Natural killer cell treated with Interleukin-12 subunit alpha and Interleukin-12 subunit beta and Interleukin-15 and Interleukin-18, amount 100 ng/mL, for 72 hours (primary cell): ENCODE data around the gene DRAXIN. TPM values are rescaled to one million over a fixed set of nuclear protein-coding genes. Genes with fewer than 3 reads are reported as not detected.

Source experiments
- ATAC-seq, 2 donors: fragments of 150-1000 bp; cut with Tn5 transposase in 1 of 2; sonication (Bioruptor Pico), chemical (Tn5 transposase) in 1 of 2; 2 replicates each; pipeline ENCODE4 v1.10.0; 2021
- DNase-seq: peaks from one replicate; pipeline ENCODE4 v3.0.0; 2022; ENCODE audit warnings: low spot score
- H3K27ac Mint-ChIP-seq, 2 donors: 1 replicate in 1 of 2; 2 replicates in 1 of 2; pipeline ENCODE4 v1.8.0; 2022; ENCODE audit warnings: mixed read lengths in 2 of 2, mild to moderate bottlenecking in 1 of 2, moderate library complexity in 1 of 2
- H3K27me3 Mint-ChIP-seq, 2 donors: 1 replicate in 1 of 2; 2 replicates in 1 of 2; pipeline ENCODE4 v1.8.0; 2022; ENCODE audit warnings: mixed read lengths in 2 of 2
- H3K36me3 Mint-ChIP-seq: one replicate; pipeline ENCODE4 v1.8.0; 2022; ENCODE audit warnings: mixed read lengths
- H3K4me1 Mint-ChIP-seq, 2 donors: 1 replicate in 1 of 2; 2 replicates in 1 of 2; pipeline ENCODE4 v1.8.0; 2022; ENCODE audit warnings: low read depth in 2 of 2, mixed read lengths in 2 of 2, mild to moderate bottlenecking in 1 of 2
- H3K4me3 Mint-ChIP-seq: one replicate; pipeline ENCODE4 v1.8.0; 2022; ENCODE audit warnings: mixed read lengths
- H3K9me3 Mint-ChIP-seq: 2 replicates; pipeline ENCODE4 v1.8.0; 2022; ENCODE audit warnings: mixed read lengths
- total RNA-seq, 2 donors: library from RNA; stranded (reverse); gene quantifications; one replicate each; pipeline ENCODE4 v1.2.3, GENCODE V29; 2022

Gene DRAXIN
- total RNA-seq, 2 donors from 2014 or later: 29.3 to 41.5 TPM

GRCh38 chr1:11651017-11651416 is 40.5 kb upstream of the DRAXIN start:
- Mint-ChIP-seq H3K27ac (peak overlapping the region; percentile 71 to 89), H3K9me3 (no peaks in the 10 kb centered on the region), H3K36me3 (no peaks in the 10 kb centered on the region), H3K27me3 (no peaks in the 10 kb centered on the region), H3K4me3 (peak overlapping the region; percentile 80), H3K4me1 (peaks cover 27 to 31% of the 10 kb centered on the region in 2 donors)
- ATAC-seq (no peak), DNase-seq (no peak)

- no peaks in the 10 kb centered on the region for H3K9me3 Mint-ChIP-seq
- no peak for ATAC-seq
Observed at GRCh38 chr1:11652203-11652780, 39.2 kb upstream of the DRAXIN start.

GRCh38 chr1:11653101-11653860 is 38.2 kb upstream of the DRAXIN start:
- no peak for ATAC-seq
- Mint-ChIP-seq H3K36me3 (no peaks in the 10 kb centered on the region), H3K27ac (no peak overlapping the region), H3K4me1 (peaks cover 27% of the 10 kb centered on the region in 2 donors), H3K9me3 (no peaks in the 10 kb centered on the region), H3K27me3 (no peaks in the 10 kb centered on the region), H3K4me3 (peak overlapping the region; percentile 42)
- DNase-seq: no peak

More at GRCh38 chr1:11652203-11652780, 39.2 kb upstream of the DRAXIN start:
- Mint-ChIP-seq H3K4me3 (no peak overlapping the region), H3K4me1 (peaks cover 27% of the 10 kb centered on the region in 2 donors), H3K27ac (peak overlapping the region in 1 of 2 donors; percentile 73), H3K36me3 (no peaks in the 10 kb centered on the region), H3K27me3 (no peaks in the 10 kb centered on the region)
- DNase-seq: no peak

DNA sequence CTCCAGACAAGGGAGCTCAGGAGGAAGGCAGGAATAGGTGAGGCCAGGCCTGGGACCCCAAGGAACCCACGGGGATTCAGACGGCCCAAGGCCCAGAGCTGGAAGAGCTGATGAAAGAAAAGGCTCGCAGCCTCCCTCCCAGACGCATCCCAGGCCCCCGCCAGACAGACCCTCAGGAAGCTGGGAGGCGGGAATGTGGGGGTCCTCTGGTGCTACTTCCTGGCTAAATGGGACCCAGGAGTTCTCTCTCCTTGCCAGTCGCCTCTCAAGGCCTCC is 37.7 kb upstream of the DRAXIN start:
- H3K27me3 Mint-ChIP-seq: no peaks in the 10 kb centered on the region
- no peak overlapping the region for H3K27ac Mint-ChIP-seq
- peak overlapping the region; percentile 42 for H3K4me3 Mint-ChIP-seq
- ATAC-seq (no peak), DNase-seq (no peak)
- no peaks in the 10 kb centered on the region for H3K36me3 Mint-ChIP-seq
- peaks cover 27% of the 10 kb centered on the region in 2 donors for H3K4me1 Mint-ChIP-seq
- H3K9me3 Mint-ChIP-seq: no peaks in the 10 kb centered on the region

DNA sequence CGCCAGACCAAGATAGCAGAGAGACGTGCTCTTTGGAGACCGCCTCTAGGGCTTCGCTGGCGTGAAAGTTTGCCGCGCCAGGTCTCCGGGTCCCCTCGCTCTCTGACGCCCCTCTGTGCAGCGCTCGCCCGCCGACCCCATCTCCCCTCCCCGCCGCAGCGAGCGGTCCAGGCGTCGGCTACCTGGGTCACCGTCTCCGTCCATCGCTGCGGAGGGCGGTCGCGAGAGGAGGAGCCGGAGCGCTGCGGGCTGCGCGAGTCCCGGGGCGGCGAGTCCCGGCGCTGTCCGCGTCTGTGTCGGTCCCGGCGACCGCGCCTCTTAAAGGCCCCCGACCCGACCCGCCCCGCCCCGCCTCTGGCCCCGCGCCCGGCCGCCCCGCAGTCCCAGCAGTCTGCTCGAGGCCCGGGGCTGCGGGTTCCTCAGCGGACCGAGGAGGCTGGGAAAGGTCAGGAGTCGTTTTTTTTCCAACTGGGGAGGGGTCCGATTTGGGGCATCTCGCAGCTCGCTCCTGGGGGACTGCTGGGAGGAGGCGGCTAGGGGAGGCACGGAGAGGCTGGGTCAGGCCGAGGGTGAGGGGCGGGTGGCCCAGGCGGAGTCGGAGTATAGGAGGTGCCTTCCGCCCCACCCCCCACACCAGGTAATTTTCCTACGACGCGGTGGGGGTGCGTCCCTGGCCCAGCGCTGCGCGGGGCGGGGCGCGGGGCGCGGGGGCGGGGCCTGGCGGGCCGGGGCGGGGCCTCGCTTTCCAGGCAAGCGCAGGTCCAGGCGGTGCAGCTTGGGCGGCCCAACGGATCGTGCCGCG is 37.2 kb upstream of the DRAXIN start, which contains the start of the genes FBXO2 and FBXO44:
Gene FBXO2, minus strand, starts transcription at position 293 of the 802 bp plus-strand sequence. Its CDS starts 89 bp downstream, at position 204.
Gene FBXO44, plus strand, starts transcription at position 741 of the 802 bp plus-strand sequence. CDS start 959 bp downstream, outside the sequence.
- peak; percentile 74 for DNase-seq
- H3K4me1 Mint-ChIP-seq: peaks cover 27% of the 10 kb centered on the region in 2 donors
- ATAC-seq: peak; percentile 82
- no peaks in the 10 kb centered on the region for H3K27me3 Mint-ChIP-seq
- H3K36me3 Mint-ChIP-seq: no peaks in the 10 kb centered on the region
- H3K4me3 Mint-ChIP-seq: peak within 1 kb of the TSS; percentile 71
- H3K27ac Mint-ChIP-seq: no peak within 1 kb of the TSS
- no peaks in the 10 kb centered on the region for H3K9me3 Mint-ChIP-seq

DNA sequence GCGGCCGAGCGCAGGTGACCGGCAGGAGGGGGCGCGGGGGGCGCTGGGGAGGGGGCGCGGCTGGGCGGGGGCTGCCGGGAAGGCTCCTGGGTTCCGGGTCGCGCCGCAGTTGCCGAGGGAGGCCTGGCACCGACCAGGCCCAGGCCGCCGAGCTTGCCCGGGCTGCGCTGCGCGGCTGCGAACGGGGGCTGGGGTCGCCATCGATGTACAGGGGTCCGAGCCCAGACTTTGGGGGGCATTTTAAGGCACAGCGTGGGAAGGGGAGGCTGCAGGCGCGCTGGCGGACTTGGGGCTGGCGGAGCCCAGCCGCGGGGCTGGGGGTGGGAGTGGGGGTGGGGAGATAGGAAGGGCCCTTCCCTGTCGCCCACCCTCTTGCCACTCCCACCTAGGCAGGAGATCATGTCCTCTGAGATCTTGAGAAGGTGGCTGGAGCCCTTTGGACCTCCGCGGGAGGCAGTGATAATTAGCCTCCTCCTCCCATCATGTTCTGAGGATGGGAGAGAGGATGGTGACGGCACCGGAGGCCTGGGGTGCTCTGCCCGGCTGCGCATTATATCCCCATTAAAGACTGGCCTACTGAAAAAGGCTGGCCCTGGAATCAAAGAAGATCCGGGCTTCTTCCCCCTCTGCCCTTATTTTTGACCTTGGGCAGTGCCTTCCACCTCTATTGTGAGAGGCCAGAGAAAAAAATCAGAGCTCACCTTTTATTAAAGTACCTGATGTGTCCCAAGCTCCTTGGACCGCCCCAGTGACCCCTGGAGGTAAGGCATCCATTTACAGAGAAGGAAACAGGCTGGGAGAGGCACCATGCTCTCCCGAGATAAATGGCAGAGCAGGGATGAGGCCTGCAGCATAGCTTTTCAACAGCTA is 36.3 kb upstream of the DRAXIN start:
- Mint-ChIP-seq H3K9me3 (no peaks in the 10 kb centered on the region), H3K27me3 (no peaks in the 10 kb centered on the region), H3K4me3 (peak overlapping the region; percentile 71), H3K27ac (no peak overlapping the region), H3K4me1 (peaks cover 21% of the 10 kb centered on the region in 2 donors), H3K36me3 (no peaks in the 10 kb centered on the region)
- ATAC-seq (peak in 1 of 2 donors; percentile 21), DNase-seq (no peak)

- Mint-ChIP-seq H3K4me1 (peaks cover 0 to 12% of the 10 kb centered on the region in 2 donors), H3K9me3 (no peaks in the 10 kb centered on the region), H3K36me3 (no peaks in the 10 kb centered on the region), H3K27ac (peak overlapping the region in 1 of 2 donors; percentile 11), H3K4me3 (no peak overlapping the region), H3K27me3 (no peaks in the 10 kb centered on the region)
- DNase-seq (no peak), ATAC-seq (no peak)
Observed at GRCh38 chr1:11657654-11658053, 33.9 kb upstream of the DRAXIN start.

DNA sequence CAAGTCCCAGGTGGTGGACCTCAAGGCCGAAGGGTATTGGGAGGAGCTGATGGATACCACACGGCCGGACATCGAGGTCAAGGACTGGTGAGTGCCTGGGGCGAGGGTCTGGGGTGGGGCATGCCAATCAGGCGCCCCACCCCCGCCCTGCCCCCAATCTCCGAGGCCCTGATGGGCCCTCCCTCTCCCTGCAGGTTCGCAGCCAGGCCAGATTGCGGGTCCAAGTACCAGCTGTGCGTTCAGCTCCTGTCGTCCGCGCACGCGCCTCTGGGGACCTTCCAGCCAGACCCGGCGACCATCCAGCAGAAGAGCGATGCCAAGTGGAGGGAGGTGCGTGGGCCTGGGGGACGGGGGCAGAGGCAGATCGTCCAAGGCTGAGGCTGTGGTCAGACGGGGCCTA is 33.0 kb upstream of the DRAXIN start:
- H3K36me3 Mint-ChIP-seq: no peaks in the 10 kb centered on the region
- DNase-seq (no peak), ATAC-seq (no peak)
- H3K27ac Mint-ChIP-seq: no peak overlapping the region
- peaks cover 4 to 17% of the 10 kb centered on the region in 2 donors for H3K4me1 Mint-ChIP-seq
- H3K9me3 Mint-ChIP-seq: no peaks in the 10 kb centered on the region
- H3K4me3 Mint-ChIP-seq: no peak overlapping the region
- H3K27me3 Mint-ChIP-seq: no peaks in the 10 kb centered on the region

GRCh38 chr1:11659748-11660147 is 31.8 kb upstream of the DRAXIN start:
- no peaks in the 10 kb centered on the region for H3K36me3 Mint-ChIP-seq
- no peak for ATAC-seq
- H3K4me1 Mint-ChIP-seq: peaks cover 4 to 17% of the 10 kb centered on the region in 2 donors
- no peak overlapping the region for H3K4me3 Mint-ChIP-seq
- no peak overlapping the region for H3K27ac Mint-ChIP-seq
- no peaks in the 10 kb centered on the region for H3K9me3 Mint-ChIP-seq
- DNase-seq: no peak
- H3K27me3 Mint-ChIP-seq: no peaks in the 10 kb centered on the region

GRCh38 chr1:11661103-11661502 is 30.4 kb upstream of the DRAXIN start:
- Mint-ChIP-seq H3K9me3 (no peaks in the 10 kb centered on the region), H3K27ac (peak overlapping the region in 1 of 2 donors; percentile 72), H3K27me3 (no peaks in the 10 kb centered on the region), H3K4me3 (no peak overlapping the region), H3K4me1 (peaks cover 9 to 10% of the 10 kb centered on the region in 2 donors), H3K36me3 (no peaks in the 10 kb centered on the region)
- DNase-seq: no peak
- ATAC-seq: no peak

DNA sequence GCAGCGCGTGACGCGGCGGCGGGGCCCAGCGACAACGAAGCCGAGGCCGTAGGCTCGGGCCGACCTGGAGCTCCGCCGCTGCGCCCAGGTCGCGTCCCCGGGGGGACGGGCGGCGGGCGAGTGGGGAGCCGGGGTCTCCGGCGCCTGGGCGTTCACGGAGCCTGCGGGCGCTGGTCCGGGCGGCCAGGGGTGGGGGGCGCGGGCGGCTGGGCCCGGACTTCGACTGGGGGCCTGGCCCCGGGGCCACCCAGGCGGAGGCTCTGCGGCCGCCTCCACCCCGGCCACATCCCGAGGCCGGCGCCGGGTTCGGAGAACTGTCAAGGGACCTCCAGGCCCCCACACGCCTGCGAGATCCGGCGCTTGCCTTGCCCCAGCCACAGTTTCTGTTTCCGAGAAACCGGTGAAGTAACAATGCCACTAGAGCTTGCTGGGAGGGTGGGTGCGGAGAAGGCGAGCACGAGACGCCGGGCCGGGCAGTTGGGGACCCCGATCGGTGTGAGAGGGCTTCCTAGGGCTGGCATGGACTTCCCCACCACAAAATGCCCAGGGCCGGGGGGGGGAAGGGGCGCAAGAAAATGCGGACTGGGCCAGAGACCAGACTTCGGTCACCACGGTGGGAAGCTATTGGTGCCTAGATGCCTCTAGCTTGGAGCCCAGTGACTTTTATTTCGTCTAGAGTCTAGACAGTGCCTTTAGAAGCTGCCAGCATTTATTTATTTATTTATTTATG is 27.0 kb upstream of the DRAXIN start:
- H3K36me3 Mint-ChIP-seq: peaks cover 5% of the 10 kb centered on the region
- H3K27ac Mint-ChIP-seq: peak overlapping the region; percentile 81 to 90
- peak; percentile 90 to 91 for ATAC-seq
- no peaks in the 10 kb centered on the region for H3K27me3 Mint-ChIP-seq
- peak overlapping the region; percentile 79 for H3K4me3 Mint-ChIP-seq
- H3K4me1 Mint-ChIP-seq: peaks cover 20% of the 10 kb centered on the region in 2 donors
- H3K9me3 Mint-ChIP-seq: no peaks in the 10 kb centered on the region
- peak; percentile 95 for DNase-seq

- peak overlapping the region; percentile 58 for H3K4me3 Mint-ChIP-seq
- no peak for ATAC-seq
- peaks cover 16% of the 10 kb centered on the region in 2 donors for H3K4me1 Mint-ChIP-seq
- peak overlapping the region; percentile 67 to 89 for H3K27ac Mint-ChIP-seq
- DNase-seq: no peak
- H3K36me3 Mint-ChIP-seq: peaks cover 5% of the 10 kb centered on the region
- no peaks in the 10 kb centered on the region for H3K27me3 Mint-ChIP-seq
- no peaks in the 10 kb centered on the region for H3K9me3 Mint-ChIP-seq
Observed at GRCh38 chr1:11668516-11668915, 23.0 kb upstream of the DRAXIN start.
